HCT116 (cell line): ENCODE data around the gene GALNT13.

ENCODE experiments used
- CTCF ChIP-seq, 3 experiments: fragments of 200-600 bp in 1 of 3; sonication (generic) in 1 of 3; IDR thresholded peaks in 2 of 3; conservative IDR thresholded peaks in 1 of 3; 2 replicates each; pipeline ENCODE4 v1.5.1; 2012 to 2017; ENCODE audit warnings: low read depth in 2 of 3, low read length in 2 of 3, antibody characterized with exemption in 1 of 3, borderline replicate concordance in 1 of 3, control low read depth in 1 of 3, mild to moderate bottlenecking in 1 of 3, mixed read lengths in 1 of 3, mixed run types in 1 of 3, moderate library complexity in 1 of 3; ENCODE audit not compliant: insufficient read depth in 1 of 3
- EZH2 ChIP-seq: fragments of 200-600 bp; sonication (generic); IDR thresholded peaks from 2 replicates; pipeline ENCODE4 v1.6.1; 2017; ENCODE audit warnings: antibody characterized with exemption, mixed run types
- EZH2phosphoT487 ChIP-seq: fragments of 200-600 bp; IDR thresholded peaks from 2 replicates; pipeline ENCODE4 v1.6.1; 2018; ENCODE audit warnings: antibody characterized with exemption, borderline replicate concordance
- MAX ChIP-seq: IDR thresholded peaks from 2 replicates; pipeline ENCODE4 v1.6.1; 2012
- POLR2A ChIP-seq: IDR thresholded peaks from 2 replicates; pipeline ENCODE4 v1.7.0; 2011; ENCODE audit warnings: borderline replicate concordance; ENCODE audit not compliant: insufficient read depth, insufficient read length; ENCODE audit errors: extremely low read depth
- POLR2AphosphoS5 ChIP-seq: IDR thresholded peaks from 2 replicates; pipeline ENCODE4 v1.6.1; 2011; ENCODE audit warnings: mild to moderate bottlenecking, low read depth, low read length, moderate library complexity
- RAD21 ChIP-seq: IDR thresholded peaks from 2 replicates; pipeline ENCODE4 v1.6.1; 2012; ENCODE audit warnings: low read depth, mild to moderate bottlenecking
- REST ChIP-seq: IDR thresholded peaks from 2 replicates; pipeline ENCODE4 v1.6.1; 2012; ENCODE audit warnings: low read depth
- SP1 ChIP-seq: IDR thresholded peaks from 2 replicates; pipeline ENCODE4 v1.6.1; 2012; ENCODE audit warnings: low read depth
- SRF ChIP-seq: IDR thresholded peaks from 2 replicates; pipeline ENCODE4 v1.6.1; 2012; ENCODE audit warnings: low read depth
- TCF7L2 ChIP-seq: IDR thresholded peaks from 2 replicates; pipeline ENCODE4 v1.7.0; 2011; ENCODE audit warnings: borderline replicate concordance, inconsistent platforms; ENCODE audit not compliant: insufficient read depth, insufficient read length; ENCODE audit errors: extremely low read depth
- ZBTB33 ChIP-seq: IDR thresholded peaks from 2 replicates; pipeline ENCODE4 v1.6.1; 2011; ENCODE audit warnings: mild to moderate bottlenecking, low read length, moderate library complexity; ENCODE audit not compliant: insufficient replicate concordance; ENCODE audit errors: extremely low read depth
- ZFX ChIP-seq: fragments of 450-650 bp; IDR thresholded peaks from 2 replicates; pipeline ENCODE4 v1.6.1; 2017

- TF ChIP-seq REST, result no peak
- TF ChIP-seq POLR2A, result no peak
- TF ChIP-seq CTCF (IDR thresholded peaks at IDR 0.05 in 2 of 3, conservative IDR thresholded peaks at IDR 0.05 in 1 of 3; ENCODE audit: borderline replicate concordance in 1 of 3, insufficient read depth in 1 of 3, low read depth in 2 of 3, low read length in 2 of 3), result no peak
- no peak for TF ChIP-seq RAD21
- TF ChIP-seq EZH2phosphoT487, result no peak
- no peak for TF ChIP-seq MAX
- no peak for TF ChIP-seq ZFX
- TF ChIP-seq EZH2, result no peak
- no peak for TF ChIP-seq SRF
- no peak for TF ChIP-seq POLR2AphosphoS5
- no peak for TF ChIP-seq SP1
- no peak for TF ChIP-seq ZBTB33
- no peak for TF ChIP-seq TCF7L2
Observed at GRCh38 chr2:154331784-154332183, 460.1 kb downstream of the GALNT13 start.
